Cerebellar cortex (tissue), 1 donor: ENCODE measurements around the gene CHURC1.

ENCODE experiments used
- DNase-seq: peaks from one replicate; pipeline ENCODE4 v3.0.0-alpha.2; 2015; ENCODE audit warnings: low spot score

CHURC1 gene

GRCh38 chr14:64956697-64957406 is 42.6 kb downstream of the CHURC1 start:
- DNase-seq, result no peak

- no peak for DNase-seq
Observed at GRCh38 chr14:64958201-64958600, 43.9 kb downstream of the CHURC1 start.

GRCh38 chr14:64958743-64959142 is 44.5 kb downstream of the CHURC1 start:
- no peak for DNase-seq

- peak; percentile 97 for DNase-seq
Observed at GRCh38 chr14:64960762-64961276, 46.6 kb downstream of the CHURC1 start.

DNA sequence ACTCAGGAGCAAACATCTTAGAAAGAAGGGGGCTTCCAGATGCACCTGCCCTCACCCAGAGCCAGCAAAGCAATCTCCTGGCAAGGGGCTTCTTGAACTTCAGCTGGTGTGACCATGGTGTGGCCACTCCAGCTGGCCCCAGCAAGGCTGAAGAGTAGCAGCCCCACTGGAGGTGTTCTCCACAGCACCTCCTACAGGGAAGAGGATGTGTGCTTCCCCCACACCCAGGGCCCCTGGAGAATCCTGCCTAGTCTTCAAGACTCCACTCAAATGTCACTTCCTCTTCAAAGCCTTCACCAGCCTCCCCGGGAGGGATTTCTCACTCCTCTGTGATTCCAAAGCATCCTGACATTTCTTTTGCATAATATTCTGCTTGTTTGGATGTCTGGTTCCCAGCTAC is 49.4 kb downstream of the CHURC1 start:
- no peak for DNase-seq

DNA sequence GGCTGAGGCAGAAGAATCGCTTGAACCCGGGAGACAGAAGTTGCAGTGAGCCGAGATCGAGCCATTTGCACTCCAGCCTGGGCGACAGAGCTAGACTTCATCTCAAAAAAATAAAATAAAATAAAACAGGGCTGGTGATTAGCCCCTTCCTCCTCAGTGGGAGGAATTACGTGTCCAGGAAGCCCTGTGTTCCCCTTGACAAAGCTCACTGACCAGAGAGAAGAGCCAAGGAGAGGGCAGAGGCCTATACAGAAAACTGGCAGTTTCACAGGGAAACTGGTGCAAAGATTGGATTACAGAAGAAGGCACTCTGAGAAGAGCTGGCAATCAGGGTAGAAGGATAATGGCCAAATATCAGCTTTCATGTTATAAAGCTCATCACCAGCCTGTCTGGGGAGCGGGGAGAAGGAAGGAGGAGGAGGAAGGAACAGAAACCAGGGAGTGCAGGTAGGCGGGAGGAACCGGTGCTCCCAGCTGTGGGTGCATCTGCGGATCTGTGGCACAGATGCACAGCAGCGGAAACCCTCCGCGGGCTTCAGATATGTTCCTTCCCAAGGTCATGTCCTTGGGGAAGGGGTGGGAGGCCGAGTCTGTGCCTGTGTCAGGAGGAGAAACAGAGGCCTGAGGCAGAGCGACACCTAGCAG is 51.2 kb downstream of the CHURC1 start:
- DNase-seq, result peak; percentile 20

DNA sequence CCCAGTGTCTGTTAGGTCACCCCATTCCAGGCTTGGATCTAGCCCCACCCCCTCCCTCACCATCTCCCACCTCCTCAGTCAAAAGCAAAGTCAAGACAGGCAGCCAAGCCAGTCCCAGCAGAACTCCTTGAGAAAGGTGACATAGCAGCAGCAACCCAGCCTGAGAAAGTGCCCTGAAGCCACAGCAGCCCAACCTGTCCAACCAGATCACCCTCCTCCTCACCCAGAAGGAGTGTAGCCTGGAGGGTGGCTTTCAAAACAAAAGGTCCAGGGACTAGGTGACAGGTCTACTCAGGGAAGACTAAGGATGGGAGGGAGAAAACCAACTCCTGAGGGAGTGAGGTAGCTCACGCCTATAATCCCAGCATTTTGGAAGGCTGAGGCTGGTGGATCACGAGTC is 52.7 kb downstream of the CHURC1 start:
- DNase-seq, result peak; percentile 10

- peak; percentile 46 for DNase-seq
Observed at GRCh38 chr14:64968167-64968566, 53.9 kb downstream of the CHURC1 start.

GRCh38 chr14:64968651-64969050 is 54.4 kb downstream of the CHURC1 start:
- DNase-seq, result peak; percentile 41

DNA sequence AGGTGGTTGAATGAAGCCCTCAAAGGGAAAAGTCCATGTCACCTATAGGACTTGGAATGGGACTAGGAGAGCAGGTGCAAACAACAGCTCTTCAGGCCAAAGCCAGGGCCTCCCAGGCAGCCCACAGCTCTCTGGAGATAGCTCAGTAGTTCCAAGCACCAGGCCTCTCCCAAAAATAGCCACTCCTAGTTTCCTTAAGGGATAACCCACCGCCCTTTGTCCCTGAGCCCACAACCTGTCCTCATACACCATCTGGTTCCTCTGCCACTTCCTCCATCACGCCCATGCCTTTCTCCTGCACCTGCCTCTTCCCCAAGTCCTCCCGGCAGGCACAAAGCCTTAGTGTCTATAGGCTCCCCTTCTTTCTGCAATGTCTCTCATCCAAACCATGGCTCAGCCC is 55.8 kb downstream of the CHURC1 start:
- peak; percentile 49 for DNase-seq

DNA sequence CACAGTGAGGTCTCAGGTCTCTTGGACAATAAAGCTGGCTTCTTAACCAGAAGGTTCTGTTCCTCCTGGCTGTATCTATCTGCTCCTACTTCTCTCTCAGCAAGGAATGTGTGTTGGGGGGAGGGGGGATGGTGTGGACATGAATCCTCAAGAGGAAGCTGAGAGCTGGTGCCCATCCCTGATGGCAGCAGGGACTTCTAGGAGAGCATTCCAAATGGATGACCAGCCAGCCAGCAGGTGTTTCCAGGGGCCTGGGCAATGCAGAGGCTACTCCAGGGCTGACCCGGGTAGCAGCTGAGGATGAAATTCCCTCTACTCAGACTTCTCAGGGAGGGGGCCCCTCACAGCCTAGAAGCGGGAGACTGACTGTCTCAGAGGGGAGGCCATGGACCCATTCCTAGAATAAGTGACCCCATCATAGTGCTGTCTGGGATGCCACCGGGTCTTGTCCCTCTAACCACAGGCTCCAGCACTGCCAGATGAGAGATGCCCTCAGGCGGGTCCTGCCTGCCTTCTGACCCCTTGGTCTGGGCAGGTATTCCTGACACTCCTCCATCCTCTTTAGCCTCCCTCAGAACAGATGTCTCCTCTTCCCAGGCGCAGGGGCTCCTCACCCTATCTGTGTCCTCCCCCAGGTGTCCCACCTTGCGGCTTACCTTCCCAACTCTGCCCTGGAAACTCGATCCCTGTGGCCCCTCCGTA is 56.7 kb downstream of the CHURC1 start:
- DNase-seq, result peak; percentile 57

DNA sequence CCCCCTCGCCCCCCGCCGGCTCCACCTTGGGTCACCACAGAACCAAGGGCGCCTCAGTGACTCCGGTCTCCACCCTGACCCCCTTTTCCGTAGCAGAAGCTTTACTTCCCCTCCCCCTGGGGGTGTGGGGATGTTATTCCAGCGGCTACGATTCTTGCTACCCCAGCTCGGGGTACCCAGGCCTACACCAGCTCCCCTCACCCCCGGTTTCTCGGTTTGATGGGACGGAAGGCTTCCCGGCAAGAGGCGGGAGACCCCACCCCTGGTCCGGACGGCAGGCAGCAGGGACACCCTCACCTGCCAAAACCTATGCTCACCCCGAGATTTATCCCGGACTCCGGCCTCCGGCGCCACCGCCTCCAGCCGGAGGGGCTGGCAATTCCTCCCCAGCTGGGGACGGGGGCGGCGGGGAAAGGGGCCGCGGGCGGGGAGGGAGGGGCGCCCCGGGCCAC is 57.3 kb downstream of the CHURC1 start:
- no peak for DNase-seq

GRCh38 chr14:64971943-64972791 is 57.9 kb downstream of the CHURC1 start, which contains the start of gene RAB15:
Gene RAB15 (minus strand): TSS chr14:64972336. CDS start chr14:64972076, 260 bp downstream.
- DNase-seq, result peak; percentile 20

DNA sequence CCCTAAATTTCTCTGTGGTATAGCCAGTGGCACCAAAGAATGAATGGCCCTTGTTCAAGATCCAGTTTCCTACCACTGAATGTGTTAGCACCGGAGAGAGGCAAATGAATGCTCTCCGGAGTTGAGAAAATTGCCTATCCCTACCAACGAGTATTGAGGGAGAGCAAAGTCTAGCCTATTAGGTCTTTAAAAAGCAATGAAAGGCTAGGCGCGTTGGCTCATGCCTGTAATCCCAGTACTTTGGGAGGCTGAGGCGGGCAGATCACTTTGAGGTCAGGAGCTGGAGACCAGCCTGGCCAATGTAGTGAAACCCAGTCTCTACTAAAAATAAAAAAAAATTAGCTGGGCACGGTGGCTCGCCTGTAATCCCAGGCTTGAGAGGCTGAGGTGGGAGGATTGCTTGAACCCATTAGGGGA is 58.8 kb downstream of the CHURC1 start:
- peak; percentile 61 for DNase-seq

DNA sequence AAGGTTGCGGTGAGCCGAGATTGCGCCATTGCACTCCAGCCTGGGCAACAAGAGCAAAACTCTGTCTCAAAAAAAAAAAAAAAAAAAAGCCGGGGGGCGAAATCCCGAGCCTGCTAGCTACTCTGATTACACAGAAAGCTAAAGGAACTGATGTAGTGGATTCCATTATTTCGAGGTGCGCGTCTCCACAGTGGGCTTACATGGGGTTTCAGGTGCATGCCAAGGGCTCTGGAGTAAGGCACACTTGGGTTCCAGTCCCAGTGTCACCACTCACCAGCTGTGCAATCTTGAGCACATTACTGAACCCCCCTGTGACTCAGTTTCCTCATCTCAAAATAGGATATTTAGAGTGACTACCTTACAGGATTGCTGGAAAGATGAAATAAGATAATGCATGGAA is 59.6 kb downstream of the CHURC1 start:
- DNase-seq, result no peak

DNA sequence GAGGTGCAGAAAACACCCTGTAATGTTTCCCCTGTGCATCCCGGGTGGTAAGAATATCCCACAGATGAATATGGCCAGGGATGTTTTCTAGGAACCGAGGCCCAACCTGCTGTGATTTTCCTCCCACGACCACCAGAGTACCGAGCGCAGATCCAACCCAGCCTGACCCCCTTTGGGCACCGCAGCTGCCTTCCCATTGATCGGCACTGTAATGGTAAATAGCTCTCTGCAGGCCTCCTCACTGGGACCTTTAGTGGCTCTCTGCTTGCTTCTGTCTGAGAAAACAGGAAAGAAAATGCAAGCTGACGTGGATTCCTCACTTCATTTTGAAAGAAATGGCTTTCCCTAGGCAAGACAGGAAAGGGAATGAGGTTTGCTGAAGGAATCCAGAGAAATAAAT is 60.3 kb downstream of the CHURC1 start:
- DNase-seq, result no peak

DNA sequence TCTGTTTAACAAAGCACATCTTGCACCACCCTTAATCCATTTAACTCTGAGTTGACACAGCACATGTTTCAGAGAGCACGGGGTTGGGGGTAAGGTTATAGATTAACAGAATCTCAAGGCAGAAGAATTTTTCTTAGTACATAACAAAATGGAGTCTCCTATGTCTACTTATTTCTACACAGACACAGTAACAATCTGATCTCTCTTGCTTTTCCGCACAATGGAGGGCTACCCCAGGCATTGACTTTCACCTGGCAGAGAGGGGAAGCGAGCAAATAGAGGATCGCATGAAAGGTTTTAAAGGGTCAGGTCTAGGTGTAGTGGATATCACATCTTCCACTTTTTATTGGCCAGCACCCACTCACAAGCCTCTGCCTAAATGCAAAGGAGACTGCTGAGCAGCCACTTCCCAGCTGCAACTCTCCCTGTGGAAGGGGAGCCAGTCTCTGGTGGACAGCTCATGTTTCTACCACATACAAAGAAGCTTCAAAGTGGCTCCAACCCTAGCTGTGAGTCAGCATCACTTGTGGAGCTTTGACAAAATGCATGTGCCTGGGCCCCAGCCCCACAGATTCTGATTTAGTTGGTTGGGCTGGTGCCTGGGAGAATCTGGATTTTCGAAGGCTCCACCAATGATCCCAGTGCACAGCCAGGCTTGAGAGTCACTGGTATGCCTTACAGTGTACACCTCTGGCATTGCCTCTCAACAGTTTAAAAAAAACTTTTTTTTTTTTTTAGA is 65.2 kb downstream of the CHURC1 start:
- DNase-seq, result no peak

GRCh38 chr14:64983439-64984310 is 69.4 kb downstream of the CHURC1 start:
- peak; percentile 86 for DNase-seq
